H7 (cell line): ENCODE results near the gene SIL1. TPM values are rescaled to one million over a fixed set of nuclear protein-coding genes. Genes with fewer than 3 reads are reported as not detected.
"Not testable (repeated sequence)": the region's sequence is repeated elsewhere in the genome, so short reads cannot be mapped to it uniquely, and the experiment has no call there.

ENCODE experiments used
- DNase-seq: peaks from one replicate; pipeline ENCODE4 v3.0.0; 2012
- H3K27me3 ChIP-seq: 2 replicates; pipeline ENCODE4 v1.6.0; 2011; ENCODE audit warnings: mild to moderate bottlenecking, low read length; ENCODE audit not compliant: control insufficient read depth, insufficient read depth
- H3K36me3 ChIP-seq: replicated peaks from 2 replicates; pipeline ENCODE4 v1.5.1; 2011; ENCODE audit warnings: low read length; ENCODE audit not compliant: control insufficient read depth, insufficient read depth
- H3K4me3 ChIP-seq: 2 replicates; pipeline ENCODE4 v1.5.1; 2011; ENCODE audit warnings: low read depth, mild to moderate bottlenecking, control low read depth, low read length, moderate library complexity; ENCODE audit not compliant: insufficient read depth
- total RNA-seq: library from RNA; depleted of rRNA; stranded (reverse); fragments of >200 nt; shearing (Covaris generic); gene quantifications from 2 replicates; pipeline ENCODE4 v1.2.3, GENCODE V29; 2014

The SIL1 gene
- total RNA-seq, 1 experiment from 2014 or later, result 14.8 TPM

GRCh38 chr5:139174382-139174781, 23.8 kb downstream of the SIL1 start:
- not testable (repeated sequence) for H3K4me3 ChIP-seq, DNase-seq, H3K36me3 ChIP-seq, H3K27me3 ChIP-seq

- H3K27me3 ChIP-seq, result no peaks in the 10 kb centered on the region
- H3K36me3 ChIP-seq, result no peaks in the 10 kb centered on the region
- no peak overlapping the region for H3K4me3 ChIP-seq
- DNase-seq, result no peak
Observed at GRCh38 chr5:139171779-139172404, 26.3 kb downstream of the SIL1 start.

GRCh38 chr5:139167952-139168720, 30.0 kb downstream of the SIL1 start:
- Histone ChIP-seq H3K4me3 (no peak overlapping the region), H3K36me3 (no peaks in the 10 kb centered on the region), H3K27me3 (no peaks in the 10 kb centered on the region)
- no peak for DNase-seq

DNA sequence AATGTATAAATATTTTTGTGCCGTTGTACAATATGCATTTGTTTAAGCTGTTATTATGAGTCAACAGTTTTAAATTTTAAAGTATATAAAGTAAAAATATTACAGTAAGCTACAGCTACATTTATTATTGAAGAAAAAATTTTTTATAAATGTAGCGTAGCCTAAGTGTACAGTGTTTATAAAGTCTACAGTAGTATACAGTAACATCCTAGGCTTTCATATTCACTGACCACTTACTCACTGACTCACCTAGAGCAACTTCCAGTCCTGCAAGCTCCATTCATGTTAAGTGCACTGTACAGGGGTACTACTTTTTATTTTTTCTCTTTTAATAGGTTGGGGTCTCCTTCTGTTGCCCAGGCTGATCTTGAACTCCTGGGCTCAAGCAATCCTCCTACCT, 30.6 kb downstream of the SIL1 start:
- DNase-seq, result no peak
- H3K27me3 ChIP-seq, result no peaks in the 10 kb centered on the region
- no peak overlapping the region for H3K4me3 ChIP-seq
- no peaks in the 10 kb centered on the region for H3K36me3 ChIP-seq

DNA sequence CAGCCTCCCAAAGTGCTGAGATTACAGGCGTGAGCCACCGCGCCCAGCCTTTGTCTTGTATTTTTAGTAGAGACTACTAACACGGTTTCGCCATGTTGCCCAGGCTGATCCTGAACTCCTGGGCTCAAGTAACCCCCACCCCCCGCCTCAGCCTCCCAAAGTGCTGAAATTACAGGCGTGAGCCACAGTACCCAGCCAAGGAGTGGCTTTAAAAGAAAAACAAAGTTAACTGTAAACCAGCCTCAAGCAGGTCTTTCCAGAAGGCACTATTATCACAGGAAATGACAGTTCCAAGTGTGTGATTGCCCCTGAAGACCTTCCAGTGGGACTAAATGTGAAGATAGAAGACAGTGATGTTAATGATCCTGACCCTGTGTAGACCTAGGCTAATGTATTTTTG, 31.1 kb downstream of the SIL1 start:
- no peak overlapping the region for H3K4me3 ChIP-seq
- H3K27me3 ChIP-seq, result no peaks in the 10 kb centered on the region
- DNase-seq, result no peak
- H3K36me3 ChIP-seq, result no peaks in the 10 kb centered on the region

GRCh38 chr5:139164897-139165296, 33.3 kb downstream of the SIL1 start:
- not testable (repeated sequence) for H3K27me3 ChIP-seq, H3K36me3 ChIP-seq, DNase-seq, H3K4me3 ChIP-seq

DNA sequence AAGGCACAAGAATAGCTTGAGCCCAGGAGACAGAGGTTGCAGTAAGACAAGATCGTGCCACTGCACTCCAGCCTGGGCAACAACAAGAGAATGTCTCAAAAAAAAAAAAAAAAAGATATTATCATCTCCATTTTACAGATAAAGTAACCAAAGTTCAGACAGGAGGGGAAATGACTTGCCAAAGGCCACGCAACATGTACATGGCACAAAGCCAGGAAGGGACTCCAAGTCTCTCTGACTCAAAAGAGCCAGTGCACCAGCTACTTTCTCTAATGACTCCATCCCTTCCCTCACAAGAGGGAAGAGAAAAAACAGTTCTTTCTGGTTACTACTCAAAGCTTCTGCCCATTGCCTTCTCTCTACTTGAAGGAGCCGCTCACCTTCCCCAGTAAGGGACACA, 34.1 kb downstream of the SIL1 start:
- Histone ChIP-seq H3K4me3 (no peak overlapping the region), H3K36me3 (no peaks in the 10 kb centered on the region), H3K27me3 (no peaks in the 10 kb centered on the region)
- DNase-seq, result no peak

DNA sequence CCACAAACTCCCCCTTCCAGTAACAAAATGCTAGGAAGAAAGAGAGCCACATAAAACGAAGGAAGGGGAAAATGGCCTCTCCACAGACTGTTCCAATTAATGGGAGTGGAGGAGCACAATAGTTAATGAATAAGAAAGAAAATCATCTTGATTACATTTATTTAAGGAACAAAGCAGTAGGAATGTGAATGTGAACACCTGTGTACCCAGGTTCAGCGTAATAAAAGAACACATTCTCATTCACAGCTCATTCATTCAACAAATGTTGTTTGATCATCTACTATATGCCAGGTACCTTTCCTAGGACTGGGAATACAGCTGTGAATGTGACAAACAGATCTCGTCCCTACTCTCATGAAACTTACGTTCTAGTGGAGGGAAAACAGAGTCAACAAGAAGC, 35.7 kb downstream of the SIL1 start:
- no peak overlapping the region for H3K4me3 ChIP-seq
- no peaks in the 10 kb centered on the region for H3K36me3 ChIP-seq
- H3K27me3 ChIP-seq, result no peaks in the 10 kb centered on the region
- DNase-seq, result no peak

GRCh38 chr5:139158791-139159190, 39.4 kb downstream of the SIL1 start:
- DNase-seq, result no peak
- H3K4me3 ChIP-seq, result no peak overlapping the region
- no peaks in the 10 kb centered on the region for H3K36me3 ChIP-seq
- no peaks in the 10 kb centered on the region for H3K27me3 ChIP-seq

GRCh38 chr5:139157556-139157955, 40.6 kb downstream of the SIL1 start:
- Histone ChIP-seq H3K27me3 (no peaks in the 10 kb centered on the region), H3K4me3 (no peak overlapping the region)

DNA sequence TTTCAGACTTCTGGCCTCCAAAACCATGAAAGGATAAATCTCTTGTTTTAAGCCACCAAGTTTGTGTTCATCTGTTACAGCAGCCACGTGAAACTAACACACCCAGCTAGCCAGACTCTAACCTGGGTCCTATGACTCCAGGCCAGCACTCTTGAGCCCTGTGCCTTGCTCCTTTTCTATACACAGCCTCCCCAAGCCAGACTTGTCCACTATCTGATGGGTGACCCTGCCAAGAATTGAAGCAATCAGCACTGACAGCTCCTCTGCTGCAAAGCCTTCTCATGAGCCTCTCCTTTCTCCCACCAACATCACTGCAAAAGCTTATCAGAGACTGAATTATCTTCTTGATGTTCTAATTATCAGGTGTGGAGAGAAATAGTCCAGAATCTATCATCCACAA, 41.4 kb downstream of the SIL1 start:
- Histone ChIP-seq H3K36me3 (no peaks in the 10 kb centered on the region), H3K4me3 (no peak overlapping the region), H3K27me3 (no peaks in the 10 kb centered on the region)
- no peak for DNase-seq

More at GRCh38 chr5:139157556-139157955, 40.6 kb downstream of the SIL1 start:
- no peak for DNase-seq
- no peaks in the 10 kb centered on the region for H3K36me3 ChIP-seq

DNA sequence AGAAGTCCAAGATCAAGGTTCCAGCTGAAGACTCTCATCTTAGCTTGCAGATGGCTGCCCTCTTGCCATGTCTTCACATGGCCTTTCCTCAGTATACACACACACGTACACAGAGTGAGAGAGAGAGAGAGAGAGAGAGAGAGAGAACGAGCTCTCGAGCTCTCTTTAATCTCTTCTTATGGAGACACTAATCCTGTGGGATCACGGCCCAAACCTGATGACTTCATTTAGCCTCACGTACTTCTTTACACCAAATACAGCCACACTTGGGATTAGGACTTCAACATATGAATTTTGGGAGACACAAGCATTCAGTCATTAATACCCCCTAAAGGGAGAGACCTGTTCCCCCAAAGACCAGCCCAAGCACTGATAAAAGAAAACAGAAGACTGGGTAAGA, 42.8 kb downstream of the SIL1 start:
- no peak for DNase-seq
- H3K36me3 ChIP-seq, result no peaks in the 10 kb centered on the region
- H3K27me3 ChIP-seq, result no peaks in the 10 kb centered on the region
- H3K4me3 ChIP-seq, result no peak overlapping the region

DNA sequence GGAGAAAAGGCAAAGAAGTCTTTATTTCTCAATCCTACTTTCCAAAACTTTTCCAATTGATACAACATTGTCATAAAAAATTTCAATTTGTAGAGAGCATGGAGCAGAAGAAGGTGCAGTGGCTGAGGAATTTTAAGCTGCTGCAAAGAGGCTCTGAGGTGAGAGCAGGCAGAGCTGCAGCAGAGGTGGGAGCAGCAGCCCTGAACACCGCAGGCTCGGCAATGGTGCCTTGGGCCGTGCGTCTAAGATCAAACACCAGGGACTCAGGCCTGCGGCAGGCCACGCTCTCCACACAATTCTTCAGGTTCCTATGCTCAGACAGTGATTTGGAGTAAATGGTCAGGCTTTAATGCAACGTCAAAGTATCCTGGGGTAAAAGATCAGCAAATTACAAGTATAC, 46.3 kb downstream of the SIL1 start:
- no peak for DNase-seq
- Histone ChIP-seq H3K4me3 (no peak overlapping the region), H3K27me3 (no peaks in the 10 kb centered on the region), H3K36me3 (no peaks in the 10 kb centered on the region)

DNA sequence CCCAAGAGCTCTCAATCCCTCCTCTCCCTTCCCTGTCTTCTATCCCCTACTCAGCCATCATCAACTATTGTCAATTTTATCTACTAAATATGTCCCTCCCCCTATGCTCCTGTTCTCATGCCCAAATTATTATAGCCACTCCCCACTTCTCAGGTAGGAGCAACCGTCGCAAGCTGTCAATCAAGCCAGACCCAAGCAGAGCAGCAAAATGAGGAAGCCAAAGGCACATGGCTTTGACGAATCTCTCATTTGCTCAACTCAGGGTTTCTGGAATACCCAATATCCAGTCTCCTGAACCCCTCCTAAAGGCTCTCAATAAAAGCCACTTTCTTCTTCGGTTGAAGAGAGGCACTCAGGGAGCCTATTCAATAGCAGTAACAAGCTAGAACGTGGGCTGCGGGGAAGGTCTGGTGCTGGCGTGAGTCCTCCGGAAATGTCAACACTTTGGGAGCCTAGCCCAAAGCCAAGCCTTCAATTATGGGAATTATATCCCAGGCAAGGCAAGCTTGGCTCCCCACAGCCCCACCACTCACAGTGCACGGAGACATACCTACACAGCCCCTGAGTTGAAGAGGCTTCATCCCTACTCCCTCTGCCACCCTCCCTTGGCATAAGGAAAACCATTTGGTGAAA, 47.7 kb downstream of the SIL1 start:
- no peak for DNase-seq
- H3K4me3 ChIP-seq, result no peak overlapping the region
- H3K36me3 ChIP-seq, result no peaks in the 10 kb centered on the region
- H3K27me3 ChIP-seq, result no peaks in the 10 kb centered on the region

GRCh38 chr5:139149477-139150199, 48.5 kb downstream of the SIL1 start:
- Histone ChIP-seq H3K4me3 (no peak overlapping the region), H3K27me3 (no peaks in the 10 kb centered on the region), H3K36me3 (no peaks in the 10 kb centered on the region)
- DNase-seq, result no peak
